Measurements from ENCODE around the gene ZNF646.

DNA sequence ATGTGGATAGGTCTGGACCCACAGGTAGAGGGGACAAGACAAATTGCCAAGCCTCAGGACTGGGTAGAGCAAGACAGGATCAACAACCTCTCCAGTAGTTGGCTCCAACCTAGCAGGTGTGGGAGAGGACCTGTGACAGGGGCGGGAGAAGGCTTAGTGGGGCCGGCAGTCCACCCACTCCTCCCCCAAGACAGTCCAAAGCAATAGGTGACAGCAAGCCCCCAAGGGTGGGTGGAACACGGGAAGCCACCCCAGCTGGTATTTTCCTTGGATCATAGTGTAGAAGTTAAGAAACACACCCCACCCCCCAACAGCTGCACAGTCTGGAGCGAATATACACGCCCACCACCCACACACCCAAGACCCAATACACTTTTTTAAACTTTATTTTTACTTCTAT lies 45.0 kb upstream of the ZNF646 start:
- TF ChIP-seq ZNF274 (IDR thresholded peaks at IDR 0.05; ENCODE audit: low read depth, low read length) (no peak), YY1 (IDR thresholded peaks at IDR 0.05; ENCODE audit: insufficient read depth, insufficient read length) (no peak)
